NB4 (cell line): Measurements from ENCODE around the gene ARHGAP15.

Source experiments
- DNase-seq: peaks from one replicate; pipeline ENCODE4 v3.0.0; 2010; ENCODE audit warnings: low read depth
- H3K4me3 ChIP-seq: one replicate; pipeline ENCODE4 v1.5.1; 2011; ENCODE audit warnings: mild to moderate bottlenecking, low read depth, low read length, moderate library complexity
- CTCF ChIP-seq: IDR thresholded peaks from one replicate; pipeline ENCODE4 v1.5.1; 2012; ENCODE audit warnings: low read depth, low read length
- MAX ChIP-seq: IDR thresholded peaks from 2 replicates; pipeline ENCODE4 v1.6.1; 2011; ENCODE audit warnings: low read depth, low read length
- MYC ChIP-seq: IDR thresholded peaks from 2 replicates; pipeline ENCODE4 v1.6.1; 2011; ENCODE audit warnings: low read depth, low read length
- POLR2A ChIP-seq: IDR thresholded peaks from 2 replicates; pipeline ENCODE4 v1.6.1; 2011; ENCODE audit warnings: mild to moderate bottlenecking; ENCODE audit not compliant: insufficient read length; ENCODE audit errors: extremely low read depth

ARHGAP15 gene

GRCh38 chr2:143522699-143523098 is 393.5 kb downstream of the ARHGAP15 start:
- DNase-seq, result no peak
- TF ChIP-seq CTCF (no peak), MAX (no peak), POLR2A (no peak), MYC (no peak)
- no peak overlapping the region for H3K4me3 ChIP-seq

- H3K4me3 ChIP-seq, result no peak overlapping the region
- TF ChIP-seq POLR2A, result no peak
- no peak for DNase-seq
Measured at GRCh38 chr2:143524119-143524553, 394.9 kb downstream of the ARHGAP15 start.

GRCh38 chr2:143524559-143525401 is 395.6 kb downstream of the ARHGAP15 start:
- TF ChIP-seq MAX (no peak), CTCF (no peak), MYC (no peak)
- H3K4me3 ChIP-seq, result no peak overlapping the region
- no peak for DNase-seq

- H3K4me3 ChIP-seq, result no peak overlapping the region
- no peak for TF ChIP-seq POLR2A
- TF ChIP-seq CTCF, result no peak
- no peak for TF ChIP-seq MYC
- no peak for TF ChIP-seq MAX
- no peak for DNase-seq
Measured at GRCh38 chr2:143525402-143525860, 396.2 kb downstream of the ARHGAP15 start.

- H3K4me3 ChIP-seq, result no peak overlapping the region
- DNase-seq, result no peak
- no peak for TF ChIP-seq MAX
- no peak for TF ChIP-seq CTCF
- no peak for TF ChIP-seq POLR2A
- TF ChIP-seq MYC, result no peak
Measured at GRCh38 chr2:143526498-143526897, 397.3 kb downstream of the ARHGAP15 start.

GRCh38 chr2:143528021-143528420 is 398.8 kb downstream of the ARHGAP15 start:
- no peak for DNase-seq
- no peak overlapping the region for H3K4me3 ChIP-seq
- TF ChIP-seq CTCF (no peak), MYC (no peak), POLR2A (no peak), MAX (no peak)
